CD4-positive, alpha-beta T cell treated with Interleukin-17A for 1 hour (primary cell): ENCODE results near the gene SMURF2.
"Not testable (repeated sequence)": the region's sequence is repeated elsewhere in the genome, so short reads cannot be mapped to it uniquely, and the experiment has no call there.

Experiments used
- DNase-seq: peaks from one replicate; pipeline ENCODE4 v3.0.0-alpha.2; 2020

Gene SMURF2

DNA sequence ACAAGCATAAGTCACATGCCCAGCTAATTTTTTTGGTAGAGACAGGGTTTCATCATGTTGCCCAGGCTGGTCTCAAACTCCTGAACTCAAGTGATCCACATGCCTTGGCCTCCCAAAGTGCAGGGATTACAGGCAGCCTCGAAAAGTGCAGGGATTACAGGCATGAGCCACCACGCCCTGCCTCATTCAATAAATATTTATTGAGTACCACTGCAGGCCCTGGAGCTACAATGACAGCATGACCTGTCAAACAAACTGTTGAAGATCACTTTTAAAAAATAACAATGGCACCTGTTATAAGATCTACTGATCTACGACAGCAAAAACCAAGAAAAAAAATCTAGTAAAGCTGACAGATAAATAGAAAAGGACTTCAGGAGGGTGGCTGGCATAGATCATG, 79.1 kb downstream of the SMURF2 start:
- DNase-seq = no peak

DNA sequence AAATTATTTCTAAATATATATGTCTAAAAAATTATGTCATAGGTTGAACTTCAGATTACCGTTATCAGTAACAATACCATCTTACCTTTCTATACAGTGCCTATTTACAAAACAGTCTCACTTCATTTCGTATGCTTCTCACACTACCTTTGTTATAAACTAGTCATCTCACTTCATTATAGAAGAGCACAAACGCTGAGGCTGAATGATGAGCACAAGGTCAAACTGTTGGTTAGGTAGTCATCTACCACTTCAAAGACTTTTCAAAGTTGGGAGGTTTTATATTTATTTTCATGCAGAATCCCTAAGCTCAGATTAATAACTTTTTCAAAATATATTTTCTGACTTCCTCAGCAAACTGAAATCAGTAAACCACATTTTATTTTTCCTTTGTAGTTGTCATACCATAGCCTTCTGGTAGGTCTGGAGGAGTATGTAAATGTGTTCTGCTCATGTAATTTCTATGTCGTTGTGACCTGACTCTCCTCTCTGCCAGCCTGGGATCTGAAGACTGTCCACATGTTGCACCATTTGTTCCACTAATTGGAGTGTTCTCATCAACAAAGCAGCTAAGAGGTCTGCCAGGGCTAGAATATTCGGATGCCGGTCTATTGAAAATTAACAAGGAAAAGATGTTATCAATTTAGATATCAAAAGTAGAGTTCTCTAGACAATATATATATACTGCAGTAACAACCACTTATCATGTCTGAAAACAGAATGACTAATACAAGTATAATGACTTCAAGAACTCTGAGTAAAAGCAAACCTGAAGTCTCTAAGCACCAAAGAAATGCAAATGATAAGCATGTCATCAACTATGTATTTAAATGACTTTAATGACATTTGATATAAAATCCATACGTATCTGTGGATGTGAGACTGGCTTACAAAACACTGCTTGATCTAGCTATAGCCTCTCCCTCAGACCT, 81.5 kb downstream of the SMURF2 start:
- no peak for DNase-seq

DNA sequence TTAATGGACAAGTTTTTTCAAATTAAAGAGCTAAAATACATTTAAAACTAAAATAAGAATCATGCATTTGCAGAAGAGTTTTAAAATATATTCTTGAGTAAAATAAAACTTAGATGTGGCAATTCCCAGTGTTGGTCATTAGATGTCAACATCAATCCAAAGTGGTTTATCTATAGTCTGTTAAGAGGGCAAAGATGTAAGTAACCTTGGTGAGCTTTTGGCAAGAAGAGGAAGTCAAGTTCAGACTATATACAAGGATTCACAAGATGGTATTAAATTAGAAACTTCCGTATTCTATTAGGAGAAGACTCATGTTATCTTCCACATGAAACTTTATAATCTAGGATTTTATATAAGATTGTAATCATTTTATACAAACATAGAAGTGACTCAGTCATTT, 82.2 kb downstream of the SMURF2 start:
- DNase-seq = no peak

DNA sequence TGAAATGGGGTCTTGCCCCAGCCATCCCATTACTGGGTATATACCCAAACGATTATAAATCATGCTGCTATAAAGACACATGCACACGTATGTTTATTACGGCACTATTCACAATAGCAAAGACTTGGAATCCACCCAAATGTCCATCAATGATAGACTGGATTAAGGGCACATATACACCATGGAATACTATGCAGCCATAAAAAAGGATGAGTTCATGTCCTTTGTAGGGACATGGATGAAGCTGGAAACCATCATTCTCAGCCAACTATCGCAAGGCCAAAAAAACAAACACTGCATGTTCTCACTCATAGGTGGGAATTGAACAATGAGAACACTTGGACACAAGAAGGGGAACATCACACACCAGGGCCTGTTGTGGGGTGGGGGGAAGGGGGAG, 85.1 kb downstream of the SMURF2 start:
- DNase-seq = not testable (repeated sequence)

DNA sequence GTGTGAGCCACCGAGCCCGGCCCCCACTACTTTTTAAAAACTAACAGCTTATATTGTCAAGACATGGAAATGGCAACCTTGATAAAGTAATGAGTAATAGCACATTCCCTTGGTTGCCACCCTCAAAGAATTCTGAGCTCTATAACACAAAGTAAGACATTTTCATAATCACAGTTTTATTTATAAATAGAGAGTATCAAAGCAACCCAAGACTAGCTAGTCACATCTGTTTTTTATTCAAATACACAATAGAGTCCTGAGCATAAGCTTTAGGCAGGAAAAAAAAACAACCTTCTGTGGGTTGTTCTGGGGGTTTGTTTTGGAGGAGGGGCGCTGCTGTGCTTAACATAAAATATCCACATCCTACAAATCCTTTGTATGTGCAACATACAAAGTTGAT, 86.7 kb downstream of the SMURF2 start:
- DNase-seq = no peak

DNA sequence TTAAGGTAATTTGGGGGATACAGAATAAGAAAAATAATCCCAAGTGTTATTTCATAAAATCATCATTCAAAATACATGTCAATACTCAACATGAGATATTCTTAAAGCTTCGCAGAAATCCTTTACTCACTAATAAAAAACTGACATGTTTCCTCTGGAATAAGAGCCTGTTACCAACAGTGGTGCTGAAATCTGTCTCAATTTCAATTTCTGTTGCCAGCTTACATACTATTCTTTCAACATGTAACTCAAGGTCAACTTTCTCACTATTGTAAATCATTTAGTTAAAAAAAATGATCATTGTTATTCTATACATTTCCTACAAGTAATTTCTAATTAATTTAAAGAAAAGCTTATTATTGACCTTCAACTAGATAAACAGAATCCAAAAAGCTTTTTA, 87.5 kb downstream of the SMURF2 start:
- DNase-seq = no peak

DNA sequence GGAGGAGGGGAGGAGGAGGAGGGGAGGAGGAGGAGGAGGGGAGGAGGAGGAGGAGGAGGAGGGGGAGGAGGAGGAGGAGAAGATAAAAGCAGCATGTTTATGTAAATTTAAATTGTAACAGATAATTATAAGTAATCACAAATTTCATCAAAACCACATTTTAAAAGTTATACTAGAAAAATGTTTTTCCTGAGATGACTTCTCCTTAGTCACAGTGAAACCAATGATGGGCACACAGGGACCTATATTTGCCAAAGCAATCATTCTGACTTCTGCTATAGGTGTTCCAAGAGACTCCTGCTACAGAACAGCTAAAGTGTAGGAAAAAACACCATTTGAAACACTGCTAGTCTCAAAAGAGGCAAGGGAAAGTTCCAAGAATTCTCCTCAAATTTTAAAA, 88.9 kb downstream of the SMURF2 start:
- DNase-seq = no peak

DNA sequence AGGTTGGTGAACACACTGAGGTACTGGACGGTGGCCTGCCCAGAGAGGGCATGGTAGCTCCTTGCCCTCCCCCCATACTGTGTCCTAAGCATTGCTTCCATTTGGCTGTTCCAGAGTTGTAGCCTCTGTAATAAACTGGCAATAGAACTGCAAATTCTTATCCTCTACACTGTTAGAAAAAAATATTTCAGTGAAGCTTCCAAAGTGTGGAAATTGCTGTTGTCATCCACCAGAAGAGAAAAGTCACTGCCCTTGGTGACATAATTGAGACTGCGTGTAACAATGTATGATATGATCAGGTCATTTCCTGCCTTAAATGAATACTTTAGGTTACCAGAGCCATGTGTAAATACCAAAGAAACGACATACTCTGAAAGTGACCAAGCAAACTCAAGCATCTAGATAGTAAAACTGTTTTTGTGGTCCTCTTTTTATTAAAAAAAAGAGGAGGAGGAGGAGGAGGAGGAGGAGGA, 89.4 kb downstream of the SMURF2 start:
- peak; percentile 30 for DNase-seq

DNA sequence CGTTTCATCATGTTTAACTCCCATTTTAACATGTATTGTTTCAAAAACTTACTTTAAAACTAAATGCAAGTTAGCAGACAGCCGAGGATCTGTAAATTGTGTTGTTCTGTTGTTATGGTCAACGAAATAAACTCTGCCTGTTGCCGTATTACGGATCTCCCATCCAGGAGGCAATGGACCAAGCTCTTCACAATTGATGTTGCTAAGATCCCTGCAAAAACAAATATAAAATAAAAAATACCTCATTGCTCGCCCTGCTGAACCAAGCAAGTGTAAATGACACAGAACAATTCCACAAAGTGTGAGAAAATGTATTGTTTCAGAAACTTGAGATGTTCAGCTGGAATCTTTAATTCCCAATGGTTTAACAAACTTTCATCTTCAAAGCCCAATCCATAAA, 90.4 kb downstream of the SMURF2 start:
- no peak for DNase-seq

DNA sequence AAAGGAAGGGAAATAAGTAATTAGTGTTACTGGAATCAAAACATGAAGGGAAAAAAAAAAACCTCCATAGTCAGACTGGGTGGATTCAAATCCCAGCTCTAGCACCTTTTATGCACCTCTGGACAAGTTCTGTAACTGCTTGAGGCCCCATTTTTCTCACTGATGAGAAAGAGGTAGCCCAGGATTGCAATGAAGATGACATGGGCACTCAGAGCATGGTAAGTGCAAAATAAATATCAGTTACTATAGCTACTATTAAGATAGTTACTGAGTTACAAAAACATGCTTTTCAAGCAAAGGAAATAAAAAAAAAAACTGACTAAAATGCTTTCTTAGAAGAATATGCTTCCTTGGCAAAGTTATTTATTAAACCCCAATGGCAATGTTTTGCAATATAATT, 96.5 kb downstream of the SMURF2 start:
- DNase-seq = no peak

DNA sequence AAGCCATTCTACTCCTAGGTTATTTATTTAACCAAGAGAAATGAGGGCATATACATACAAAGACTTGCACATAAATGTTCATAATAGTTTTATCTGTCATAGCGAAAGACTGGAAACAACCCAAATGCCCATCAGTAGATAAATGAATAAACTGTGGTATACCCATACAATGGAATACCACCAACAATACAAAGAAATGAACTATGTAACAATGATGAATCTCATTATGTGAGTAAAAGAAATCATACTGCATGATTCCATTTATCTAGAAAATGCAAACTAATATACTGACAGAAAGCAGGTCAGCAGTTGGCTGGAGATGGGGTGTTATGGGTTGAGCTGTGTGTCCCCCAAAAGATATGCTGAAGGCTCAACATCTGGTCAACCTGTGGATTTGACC, 98.0 kb downstream of the SMURF2 start:
- no peak for DNase-seq

DNA sequence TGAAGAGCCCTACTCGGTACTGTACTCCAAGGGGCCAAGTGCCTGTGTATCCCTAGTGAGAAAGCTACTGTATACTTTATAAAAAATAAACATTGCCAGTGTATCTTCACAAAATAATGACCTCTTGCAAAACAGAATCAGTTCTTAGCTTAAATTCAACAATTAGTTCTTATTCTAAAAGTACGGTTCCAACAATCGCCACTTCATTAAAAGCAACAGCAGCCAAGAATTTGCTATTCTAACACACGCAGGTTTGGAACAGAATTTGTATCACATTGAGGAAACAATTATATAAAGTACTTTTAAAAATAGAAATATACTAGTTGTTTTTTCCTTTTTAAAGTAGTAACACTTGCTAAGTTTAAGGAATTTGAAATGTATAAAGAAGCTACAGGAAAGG, 106.8 kb downstream of the SMURF2 start:
- DNase-seq = no peak

DNA sequence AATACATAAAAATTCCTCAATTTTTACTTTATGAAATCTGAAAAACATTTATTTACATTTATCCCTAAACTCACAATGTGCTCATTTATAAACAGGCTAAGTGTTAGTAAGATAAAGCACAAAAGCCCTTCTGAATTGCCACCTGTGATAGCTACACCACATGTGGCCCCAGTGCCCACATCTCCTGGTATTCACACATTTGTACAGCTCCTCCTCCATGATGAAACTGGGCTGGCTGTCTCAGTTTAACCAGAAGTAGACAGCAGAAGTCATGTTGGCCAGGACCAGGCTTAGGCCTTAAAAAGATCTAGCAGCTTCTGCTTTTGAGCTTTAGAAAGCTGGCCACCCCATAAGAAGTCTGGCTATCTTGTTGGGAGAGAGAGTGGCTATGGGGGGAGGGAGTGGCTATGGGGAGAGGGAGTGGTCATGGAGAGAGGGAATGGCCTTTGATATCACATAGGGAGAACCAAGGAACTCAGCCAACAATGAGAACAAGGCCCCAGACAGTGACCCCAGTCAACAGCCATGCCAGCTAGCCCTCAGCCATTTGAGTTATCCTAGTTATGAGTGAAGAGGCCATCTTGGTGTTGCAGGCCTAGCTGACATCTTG, 108.0 kb downstream of the SMURF2 start:
- DNase-seq = no peak

DNA sequence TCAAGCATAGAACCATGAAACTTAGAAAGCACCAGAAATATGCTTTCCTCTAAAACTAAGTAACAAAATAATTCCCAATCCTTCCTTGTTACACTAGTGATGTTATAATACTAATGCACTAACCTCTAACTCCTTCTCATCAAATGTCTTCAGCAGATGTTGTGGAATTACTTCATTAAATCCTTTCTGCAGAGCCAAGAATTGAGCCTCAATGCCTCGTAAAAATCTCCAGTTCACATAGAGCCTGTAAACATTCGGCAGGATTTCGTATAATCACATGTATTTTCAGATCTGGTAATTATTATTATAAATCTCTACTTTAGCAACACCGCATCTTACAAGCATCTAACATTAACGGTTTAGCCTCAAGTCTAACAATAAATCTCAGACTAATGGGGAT, 110.6 kb downstream of the SMURF2 start:
- no peak for DNase-seq

DNA sequence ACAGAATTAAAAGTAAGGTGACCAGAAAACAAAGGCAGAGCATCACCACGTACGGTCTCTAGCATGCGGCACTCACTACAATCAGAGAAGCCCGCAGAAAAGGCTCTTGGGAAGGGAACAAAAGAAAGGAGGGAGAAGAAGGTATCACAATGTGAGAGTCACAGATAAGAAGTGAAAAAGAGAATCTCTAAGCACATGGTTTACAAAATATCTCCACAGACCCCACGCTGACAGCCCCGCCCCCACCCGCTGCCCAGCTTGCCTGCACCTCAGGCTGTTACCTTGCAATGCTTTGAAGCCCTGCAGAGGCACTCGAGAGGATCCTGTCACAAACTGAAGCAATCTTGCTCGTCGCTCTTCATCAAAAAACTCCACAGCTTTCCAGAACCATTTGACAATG, 114.8 kb downstream of the SMURF2 start:
- no peak for DNase-seq

DNA sequence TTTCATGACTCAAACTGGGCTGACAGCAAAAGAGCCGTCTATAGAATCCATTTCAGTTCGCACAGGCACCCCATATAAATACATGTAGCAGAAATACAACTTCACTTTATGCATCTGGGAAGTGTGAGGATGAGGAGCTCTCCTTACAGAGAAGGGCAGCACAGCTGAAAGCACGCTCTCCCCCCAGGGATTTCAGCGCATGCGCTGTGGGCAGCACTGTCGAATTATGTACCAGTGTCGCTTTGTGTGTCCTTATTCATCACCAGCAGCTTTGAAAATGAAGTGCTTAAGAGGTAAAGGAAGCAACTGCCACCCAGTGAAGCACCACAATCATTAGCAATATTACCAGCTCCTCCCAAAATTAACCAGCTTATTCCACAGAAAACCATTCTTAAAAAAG, 115.4 kb downstream of the SMURF2 start:
- DNase-seq = no peak

DNA sequence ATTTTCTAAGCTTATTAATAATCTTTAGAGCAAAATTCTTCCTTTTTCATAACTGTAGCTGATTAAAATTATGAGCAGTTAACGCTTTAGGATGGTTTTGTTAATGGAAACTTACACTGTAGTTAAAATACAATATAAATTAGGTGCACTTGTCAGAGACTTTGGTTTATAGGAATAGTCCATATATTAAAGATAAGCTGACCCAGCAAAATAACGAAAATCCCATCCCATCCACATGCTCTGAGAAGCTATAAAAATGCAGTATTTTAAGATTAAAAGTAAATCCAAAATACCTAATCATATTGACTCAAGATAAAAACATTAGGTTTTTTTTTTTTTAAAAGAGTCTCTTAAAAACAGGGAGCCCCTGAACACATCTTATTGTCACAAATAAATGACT, 117.4 kb downstream of the SMURF2 start:
- DNase-seq = no peak

DNA sequence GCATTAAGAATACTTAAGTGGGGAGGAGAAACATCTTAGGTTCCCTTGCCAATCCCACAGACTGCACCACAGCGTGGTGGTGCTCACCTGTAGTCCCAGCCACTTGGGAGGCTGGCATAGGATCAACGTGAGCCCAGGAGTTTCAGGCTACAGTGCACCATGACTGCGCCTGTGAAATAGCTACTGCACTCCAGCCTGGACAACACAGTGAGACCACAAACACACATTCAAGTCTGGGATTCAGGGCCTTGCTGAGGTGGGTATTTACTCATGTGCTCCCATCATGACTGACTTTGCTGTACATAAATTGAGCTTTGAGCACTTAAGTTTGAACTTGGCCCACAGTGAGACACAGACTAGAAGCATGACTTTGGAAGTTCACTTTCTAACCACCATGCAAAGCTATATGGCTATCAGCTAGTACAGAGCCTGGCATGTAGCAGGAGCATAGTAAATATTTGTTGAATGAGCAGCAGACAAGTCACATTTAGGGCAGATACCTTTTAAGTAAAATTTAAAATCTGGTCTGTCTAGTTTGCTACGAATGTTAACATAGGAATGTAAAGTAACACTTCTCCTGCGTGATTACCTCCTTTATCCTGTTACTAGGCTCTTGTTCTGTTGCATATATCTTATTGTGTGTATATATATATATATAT, 121.9 kb downstream of the SMURF2 start:
- no peak for DNase-seq

DNA sequence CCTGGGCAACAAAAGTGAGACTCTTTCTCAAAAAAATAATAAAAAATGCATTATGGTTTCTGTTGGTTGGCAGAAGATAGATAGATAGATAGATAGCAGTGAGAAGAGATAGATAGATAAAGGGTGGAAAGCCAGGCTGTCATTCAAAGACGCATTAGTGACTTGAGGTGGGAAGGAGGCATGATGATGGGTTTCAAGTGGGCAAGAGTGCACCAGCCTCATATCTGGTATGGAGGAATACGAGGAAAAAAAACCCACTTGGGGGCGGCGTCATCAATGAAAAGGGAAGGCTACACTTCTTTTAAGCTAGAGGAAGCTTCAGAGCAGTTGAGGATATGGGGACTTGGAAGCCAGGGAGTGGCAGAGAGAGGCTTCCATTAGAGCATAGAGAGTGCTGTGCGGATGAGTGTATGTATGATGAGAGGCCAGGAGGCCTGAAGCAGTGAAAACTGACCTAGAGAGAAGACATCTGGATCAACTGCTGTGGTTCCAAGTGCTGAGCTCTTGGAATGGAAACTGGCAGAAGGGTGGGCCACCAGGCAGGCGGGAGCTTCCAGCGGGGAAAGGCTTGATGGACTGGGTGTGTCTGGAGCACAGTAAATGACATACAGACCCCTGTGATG, 123.5 kb downstream of the SMURF2 start:
- no peak for DNase-seq

DNA sequence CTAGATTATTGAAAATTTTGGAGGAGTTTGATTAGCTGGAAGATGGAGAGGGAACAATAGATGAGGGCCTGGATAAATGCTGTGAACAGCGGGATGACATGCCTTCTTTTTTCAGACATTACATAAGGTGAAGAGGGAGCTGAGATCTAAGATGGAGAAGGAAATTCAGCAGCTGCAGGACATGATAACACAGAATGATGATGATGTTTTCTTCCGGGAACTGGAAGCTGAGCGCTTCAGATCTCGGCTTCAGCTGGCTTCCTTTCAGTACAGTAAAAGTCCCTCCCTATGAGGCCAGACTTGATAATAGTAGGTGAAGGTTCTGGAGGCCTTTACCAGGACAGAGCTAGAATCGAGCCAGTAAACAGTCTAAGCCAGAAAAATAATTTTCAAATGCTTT, 124.6 kb downstream of the SMURF2 start:
- no peak for DNase-seq

DNA sequence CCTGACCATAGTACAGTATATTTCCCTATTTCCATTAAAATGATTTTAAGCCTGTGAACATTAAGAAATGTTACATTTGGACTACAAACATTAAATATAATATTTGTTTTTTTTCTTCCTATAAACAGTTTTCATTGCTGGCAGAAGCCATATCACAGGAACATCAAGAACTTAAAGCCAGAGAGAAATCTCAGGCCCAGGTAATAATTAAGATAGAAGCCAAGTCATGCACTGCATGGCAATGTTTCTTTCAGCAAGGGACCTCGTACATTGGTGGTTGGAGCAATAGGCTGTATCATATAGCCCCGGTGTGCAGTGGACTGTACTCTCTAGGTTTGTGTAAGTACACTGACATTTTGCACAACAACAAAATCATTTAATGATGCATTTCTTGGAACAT, 125.2 kb downstream of the SMURF2 start:
- DNase-seq = no peak

DNA sequence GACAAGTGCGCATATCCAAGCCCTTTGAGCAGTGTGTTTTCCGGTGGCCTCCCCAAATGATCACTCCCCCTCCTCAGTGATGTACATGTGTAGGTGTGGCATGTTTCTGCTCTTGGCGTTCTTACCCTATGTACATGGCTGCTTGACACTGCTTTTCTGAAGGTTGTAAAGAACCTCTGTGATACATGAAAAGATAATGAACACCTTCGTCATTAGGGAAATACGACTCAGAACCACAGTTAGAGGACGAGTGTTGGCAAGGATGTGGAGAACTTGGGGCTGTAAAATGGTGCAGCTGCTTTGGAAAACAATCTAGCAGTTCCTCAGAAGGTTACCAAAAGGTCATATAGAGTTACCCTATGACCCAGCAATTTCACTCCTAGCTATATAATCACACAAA, 126.8 kb downstream of the SMURF2 start:
- no peak for DNase-seq

DNA sequence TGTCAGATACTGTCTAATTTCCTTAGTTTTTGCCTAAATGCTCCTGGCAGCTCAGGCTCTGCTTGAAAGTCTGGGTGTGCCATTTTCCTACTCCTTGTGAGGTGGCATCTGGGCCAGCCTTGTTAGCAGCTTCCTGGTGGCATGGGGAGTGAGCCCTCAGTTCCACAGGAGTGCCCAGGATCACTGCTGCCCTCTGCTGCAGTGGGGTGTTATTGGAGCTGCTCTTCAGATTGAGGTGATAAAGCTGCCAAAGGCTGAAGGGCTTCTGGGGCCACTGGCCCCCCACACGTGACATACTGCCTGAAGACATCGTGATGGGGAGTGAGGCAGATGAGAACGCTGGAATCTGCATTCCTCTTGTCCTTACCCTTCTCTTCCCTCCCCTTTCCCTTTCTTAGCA, 127.9 kb downstream of the SMURF2 start:
- DNase-seq = peak; percentile 15

DNA sequence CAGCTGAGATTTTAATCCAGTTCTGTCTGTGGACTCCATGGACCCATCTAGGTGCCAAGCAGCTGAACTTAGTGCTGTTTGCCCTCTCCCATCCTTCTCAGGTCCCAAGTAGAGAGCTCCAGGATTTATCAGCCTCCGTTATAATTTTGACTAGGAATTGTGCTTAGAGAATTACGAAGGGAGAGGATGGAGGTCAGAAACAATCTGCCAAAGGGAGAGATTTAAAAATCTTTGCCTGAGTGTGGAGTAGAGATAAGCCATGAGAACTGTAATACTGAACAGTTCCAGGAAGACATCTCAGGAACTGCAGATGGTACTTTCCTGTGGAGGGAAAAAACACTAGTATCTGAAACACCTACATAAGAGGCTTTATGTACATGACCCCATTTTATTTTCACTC, 128.3 kb downstream of the SMURF2 start:
- DNase-seq = no peak
